ENCODE data around the gene FXYD2. TPM values are rescaled to one million over a fixed set of nuclear protein-coding genes. Genes with fewer than 3 reads are reported as not detected.

FXYD2 gene
- total and polyA plus RNA-seq, 2 donors from 2014 or later = 2,527 to 9,664 TPM

DNA sequence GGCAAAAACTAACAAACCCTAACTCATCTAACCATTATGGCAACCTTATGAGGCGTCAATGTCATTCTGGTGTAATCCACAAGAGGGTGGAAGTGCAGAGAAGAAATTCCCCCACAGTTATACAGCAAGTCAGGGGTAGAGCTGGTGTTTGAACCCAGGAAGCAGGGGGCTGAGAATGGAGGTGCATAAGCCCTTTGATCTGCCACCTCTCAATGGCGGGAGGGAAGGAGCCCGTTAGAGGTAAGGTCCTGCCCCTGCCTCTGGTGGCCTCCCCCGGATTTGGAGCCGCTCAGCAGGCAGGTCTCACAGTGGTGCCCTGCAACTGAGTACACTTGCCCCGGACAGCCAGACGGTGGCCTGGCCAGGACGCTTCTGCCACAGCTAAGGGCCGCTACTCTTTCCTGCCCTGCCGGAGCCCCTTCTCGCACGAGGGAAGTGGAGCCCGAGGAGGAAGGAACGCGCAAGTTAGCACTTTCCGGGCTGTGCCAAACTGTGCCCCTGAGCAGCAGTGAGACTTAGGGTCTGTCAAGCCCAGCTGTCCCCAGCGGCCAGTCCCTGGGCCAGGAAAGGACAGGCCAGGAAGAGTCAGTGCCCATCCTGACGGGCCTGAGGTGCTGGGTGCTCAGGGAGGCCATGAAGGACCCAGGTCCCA is 1.1 kb downstream of the FXYD2 start:
- Histone ChIP-seq H3K4me1 (ENCODE audit: control insufficient read depth in 2 of 3, insufficient read depth in 2 of 3, low read depth in 1 of 3, low read length in 3 of 3) (peaks cover 0 to 57% (median 37%) of the 10 kb centered on the region in 3 donors), H3K27me3 (ENCODE audit: control insufficient read depth, insufficient read depth, low read length) (no peaks in the 10 kb centered on the region), H3K9ac (ENCODE audit: low read length in 3 of 3) (peak overlapping the region; percentile 33 to 98 (median 93)), H3K27ac (ENCODE audit: low read depth in 2 of 2, low read length in 2 of 2) (peak overlapping the region; percentile 98), H3K36me3 (ENCODE audit: control insufficient read depth in 2 of 3, insufficient read depth in 3 of 3, low read length in 3 of 3) (peaks cover 0 to 24% (median 2%) of the 10 kb centered on the region in 3 donors), H3K4me3 (ENCODE audit: low read length in 3 of 3) (peak overlapping the region; percentile 56 to 78 (median 74)), H3K9me3 (ENCODE audit: control insufficient read depth in 2 of 3, insufficient read depth in 1 of 3, low read length in 3 of 3) (no peaks in the 10 kb centered on the region)
- no peak for TF ChIP-seq CTCF (IDR thresholded peaks at IDR 0.05; ENCODE audit: borderline replicate concordance, extremely low read depth, insufficient read depth)
- DNase-seq = peak in 4 of 5 donors; percentile 48 to 81 (median 57)
- intact Hi-C loops (cut with DNase I) = no loop called here
- FAIRE-seq = no peak

- no peaks in the 10 kb centered on the region for H3K27me3 ChIP-seq (ENCODE audit: control insufficient read depth, insufficient read depth, low read length)
- H3K9me3 ChIP-seq (ENCODE audit: control insufficient read depth in 2 of 3, insufficient read depth in 1 of 3, low read length in 3 of 3) = no peaks in the 10 kb centered on the region
- intact Hi-C loops (cut with DNase I) = no loop called here
- H3K9ac ChIP-seq (ENCODE audit: low read length in 3 of 3) = peak overlapping the region in 2 of 3 donors; percentile 93 to 98
- FAIRE-seq (no peak), DNase-seq (peak in 3 of 5 donors; percentile 48 to 90 (median 70))
- H3K4me3 ChIP-seq (ENCODE audit: low read length in 3 of 3) = peak overlapping the region in 2 of 3 donors; percentile 74 to 78
- H3K27ac ChIP-seq (ENCODE audit: low read depth in 2 of 2, low read length in 2 of 2) = peak overlapping the region; percentile 98
- peak; percentile 77 for TF ChIP-seq CTCF (IDR thresholded peaks at IDR 0.05; ENCODE audit: borderline replicate concordance, extremely low read depth, insufficient read depth)
- H3K4me1 ChIP-seq (ENCODE audit: control insufficient read depth in 2 of 3, insufficient read depth in 2 of 3, low read depth in 1 of 3, low read length in 3 of 3) = peaks cover 4 to 51% (median 41%) of the 10 kb centered on the region in 3 donors
- H3K36me3 ChIP-seq (ENCODE audit: control insufficient read depth in 2 of 3, insufficient read depth in 3 of 3, low read length in 3 of 3) = peaks cover 0 to 24% (median 2%) of the 10 kb centered on the region in 3 donors
Observed at GRCh38 chr11:117822074-117823033, 2.2 kb downstream of the FXYD2 start.

DNA sequence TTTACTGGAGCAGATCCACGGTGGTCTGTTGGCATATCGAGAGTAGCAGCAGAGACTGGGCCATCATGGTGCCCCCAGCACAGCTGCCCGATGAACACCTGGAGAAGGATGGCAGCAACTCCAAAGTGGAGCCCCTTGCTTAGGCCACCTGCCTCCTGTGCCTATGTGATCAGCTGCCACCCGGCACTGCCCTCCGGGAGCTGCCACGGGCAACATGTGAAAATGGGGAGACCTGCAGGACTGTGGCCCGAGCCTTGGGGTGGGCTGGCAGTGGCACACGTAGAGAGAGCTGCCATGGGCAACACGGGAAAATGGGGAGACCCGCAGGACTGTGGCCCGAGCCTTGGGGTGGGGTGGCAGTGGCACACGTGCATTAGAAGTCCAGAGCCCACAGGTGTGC is 3.1 kb downstream of the FXYD2 start:
- Histone ChIP-seq H3K4me1 (ENCODE audit: control insufficient read depth in 2 of 3, insufficient read depth in 2 of 3, low read depth in 1 of 3, low read length in 3 of 3) (peaks cover 6 to 59% (median 39%) of the 10 kb centered on the region in 3 donors), H3K9me3 (ENCODE audit: control insufficient read depth in 2 of 3, insufficient read depth in 1 of 3, low read length in 3 of 3) (no peaks in the 10 kb centered on the region), H3K36me3 (ENCODE audit: control insufficient read depth in 2 of 3, insufficient read depth in 3 of 3, low read length in 3 of 3) (peaks cover 0 to 24% (median 2%) of the 10 kb centered on the region in 3 donors), H3K4me3 (ENCODE audit: low read length in 3 of 3) (peak overlapping the region in 2 of 3 donors; percentile 74 to 78), H3K9ac (ENCODE audit: low read length in 3 of 3) (peak overlapping the region in 2 of 3 donors; percentile 72 to 93), H3K27me3 (ENCODE audit: control insufficient read depth, insufficient read depth, low read length) (no peaks in the 10 kb centered on the region), H3K27ac (ENCODE audit: low read depth in 2 of 2, low read length in 2 of 2) (peak overlapping the region; percentile 98)
- DNase-seq (peak in 1 of 5 donors; percentile 73), FAIRE-seq (no peak)
- intact Hi-C loops (cut with DNase I) = no loop called here
- no peak for TF ChIP-seq CTCF (IDR thresholded peaks at IDR 0.05; ENCODE audit: borderline replicate concordance, extremely low read depth, insufficient read depth)

Data from kidney (tissue), 14 donors.